Breast epithelium (tissue), 4 donors: ENCODE results near the gene WDSUB1. TPM values are rescaled to one million over a fixed set of nuclear protein-coding genes. Genes with fewer than 3 reads are reported as not detected.
A peak's percentile ranks its signal among the peaks of the same experiment; 100 is the strongest.

Experiments
- DNase-seq, 2 donors: peaks; one replicate each; pipeline ENCODE4 v3.0.0-alpha.2; 2019; ENCODE audit warnings: low spot score in 2 of 2
- H3K27ac ChIP-seq, 2 donors: fragments of 200-600 bp; sonication (generic) in 1 of 2; one replicate each; pipeline ENCODE4 v1.5.1; 2016 to 2019; ENCODE audit warnings: mild to moderate bottlenecking in 1 of 2
- H3K27me3 ChIP-seq, 2 donors: fragments of 200-600 bp; sonication (generic) in 1 of 2; one replicate each; pipeline versions ENCODE4 v1.5.1 to v1.6.0; 2017 to 2019; ENCODE audit warnings: control low read depth in 1 of 2, mild to moderate bottlenecking in 1 of 2
- H3K36me3 ChIP-seq: fragments of 200-600 bp; one replicate; pipeline ENCODE4 v1.5.1; 2019
- H3K4me1 ChIP-seq, 2 donors: fragments of 200-600 bp; sonication (generic); one replicate each; pipeline ENCODE4 v1.5.1; 2016 to 2019; ENCODE audit warnings: control low read depth in 1 of 2
- H3K4me3 ChIP-seq, 3 donors: fragments of 200-600 bp; sonication (generic); 1 replicate in 2 of 3; 2 replicates in 1 of 3; pipeline ENCODE4 v1.5.1; 2016 to 2019; ENCODE audit warnings: mild to moderate bottlenecking in 3 of 3, moderate library complexity in 2 of 3
- H3K9me3 ChIP-seq, 2 donors: fragments of 200-600 bp; sonication (generic) in 1 of 2; one replicate each; pipeline ENCODE4 v1.5.1; 2016 to 2019; ENCODE audit warnings: control low read depth in 1 of 2
- POLR2A ChIP-seq: fragments of 450-650 bp; IDR thresholded peaks from one replicate; pipeline ENCODE4 v1.6.1; 2016; ENCODE audit warnings: antibody characterized with exemption, mild to moderate bottlenecking, moderate library complexity
- POLR2AphosphoS5 ChIP-seq, 3 donors: sonication (generic); formaldehyde crosslinking; IDR thresholded peaks; one replicate each; pipeline ENCODE4 v1.6.1; 2017; ENCODE audit warnings: antibody characterized with exemption in 3 of 3
- intact Hi-C: fragments of 100-400 bp; cut with DNase I; formaldehyde crosslinking; loops from one replicate; pipeline ENCODE4 v1.15.1; 2023; ENCODE audit warnings: low total_unique reads
- total RNA-seq, 3 donors: library from RNA; depleted of rRNA; stranded (reverse); fragments of >200 nt; gene quantifications; one replicate each; pipeline ENCODE4 v1.1.0, GENCODE V29; 2016
- TF ChIP-seq, protein P1 (sequence below), 3 donors: fragments of 450-650 bp; IDR thresholded peaks; one replicate each; pipeline ENCODE4 v1.5.1; 2016 to 2017; ENCODE audit warnings: antibody characterized with exemption in 3 of 3, mild to moderate bottlenecking in 3 of 3, moderate library complexity in 3 of 3

Gene WDSUB1, protein sequence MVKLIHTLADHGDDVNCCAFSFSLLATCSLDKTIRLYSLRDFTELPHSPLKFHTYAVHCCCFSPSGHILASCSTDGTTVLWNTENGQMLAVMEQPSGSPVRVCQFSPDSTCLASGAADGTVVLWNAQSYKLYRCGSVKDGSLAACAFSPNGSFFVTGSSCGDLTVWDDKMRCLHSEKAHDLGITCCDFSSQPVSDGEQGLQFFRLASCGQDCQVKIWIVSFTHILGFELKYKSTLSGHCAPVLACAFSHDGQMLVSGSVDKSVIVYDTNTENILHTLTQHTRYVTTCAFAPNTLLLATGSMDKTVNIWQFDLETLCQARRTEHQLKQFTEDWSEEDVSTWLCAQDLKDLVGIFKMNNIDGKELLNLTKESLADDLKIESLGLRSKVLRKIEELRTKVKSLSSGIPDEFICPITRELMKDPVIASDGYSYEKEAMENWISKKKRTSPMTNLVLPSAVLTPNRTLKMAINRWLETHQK
- 10 to 100 TPM in 1 of 3 donors, 1 to 10 TPM in 2; 8.2 to 14.3 (median 8.8) TPM for total RNA-seq

DNA sequence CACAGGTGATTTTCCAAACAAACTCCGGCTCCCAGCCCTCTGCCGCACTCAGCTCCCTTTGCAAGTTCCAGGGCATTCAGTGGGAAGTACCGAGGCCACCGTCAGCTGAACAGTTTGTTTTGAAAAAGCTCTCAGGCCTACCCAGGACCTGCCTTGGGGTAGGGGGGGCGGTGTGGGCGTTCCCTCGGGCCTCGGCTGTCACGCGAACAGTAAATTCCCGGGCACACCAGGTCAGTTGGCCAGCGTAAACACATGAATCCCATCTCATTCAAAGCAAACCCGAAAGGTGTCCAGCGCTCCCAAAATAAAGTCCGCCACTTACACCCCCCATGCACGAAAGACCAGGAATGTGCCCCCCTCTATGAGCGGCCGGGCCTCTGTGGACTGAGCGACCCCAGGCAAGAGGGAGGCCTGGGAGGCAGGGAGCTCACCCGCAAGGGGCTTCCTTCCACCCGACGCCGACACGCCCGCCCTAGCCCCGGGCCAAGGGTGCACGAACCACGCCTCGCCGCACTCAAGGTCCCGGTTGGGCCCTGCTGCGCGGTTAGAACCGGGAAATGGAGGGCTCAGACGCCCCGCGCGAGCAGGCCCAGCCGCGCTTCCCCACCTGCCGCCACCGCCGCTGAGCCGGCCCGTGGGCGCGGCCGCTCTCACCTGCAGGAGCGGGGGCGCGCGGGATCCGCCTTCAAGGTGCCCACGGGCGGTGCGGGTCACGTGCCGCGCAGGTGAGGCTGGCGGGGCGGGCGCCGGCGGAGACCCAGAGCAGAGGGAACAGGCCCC lies at the start of gene WDSUB1:
TSS of gene WDSUB1 (minus strand) at position 775 of the 780 bp plus-strand sequence. CDS start 3,634 bp downstream, outside the sequence.
- Histone ChIP-seq H3K36me3 (no peaks in the 10 kb centered on the region), H3K4me3 (peak within 1 kb of the TSS; percentile 81 to 92 (median 90)), H3K9me3 (no peaks in the 10 kb centered on the region), H3K27me3 (no peaks in the 10 kb centered on the region), H3K4me1 (no peaks in the 10 kb centered on the region), H3K27ac (peak within 1 kb of the TSS; percentile 92 to 95)
- intact Hi-C loops = no loop called here
- TF ChIP-seq POLR2A = no peak
- peak in 2 of 3 donors; percentile 1 to 65 for TF ChIP-seq POLR2AphosphoS5 (IDR thresholded peaks at IDR 0.05)
- DNase-seq = peak; percentile 69 to 72

DNA sequence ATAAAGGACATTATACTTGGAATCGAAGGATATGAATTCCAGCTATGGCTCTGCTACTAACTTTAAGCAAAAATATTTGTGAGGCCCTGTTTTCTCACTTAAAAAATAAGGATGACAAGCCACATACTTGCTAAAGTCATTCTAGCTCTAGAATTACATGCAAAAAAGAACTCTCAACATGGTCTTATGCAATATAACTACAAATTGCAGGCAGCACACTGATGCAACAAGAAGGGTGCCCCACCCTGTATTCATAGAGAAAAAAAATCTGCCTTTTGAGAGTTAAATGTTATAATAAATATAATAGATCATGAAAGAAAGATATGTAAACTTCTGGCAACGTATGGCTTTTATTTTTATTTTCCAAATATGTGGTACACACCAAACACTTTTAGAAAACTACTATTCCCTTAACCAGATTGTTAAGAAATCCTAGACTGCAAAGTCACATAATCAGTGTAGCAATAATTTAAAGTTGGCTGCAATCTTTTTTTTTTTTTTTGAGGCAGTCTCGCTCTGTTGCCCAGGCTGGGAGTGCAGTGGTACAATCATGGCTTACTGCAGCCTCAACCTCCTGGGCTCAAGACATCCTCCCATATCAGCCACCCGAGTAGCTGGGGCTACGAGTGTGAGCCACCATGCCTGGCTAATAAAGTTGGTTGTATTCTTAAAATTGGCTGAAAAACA lies 40.2 kb upstream of the WDSUB1 start:
- no peak for DNase-seq
- Histone ChIP-seq H3K4me3 (no peak overlapping the region), H3K27me3 (no peaks in the 10 kb centered on the region), H3K36me3 (no peaks in the 10 kb centered on the region), H3K4me1 (no peaks in the 10 kb centered on the region), H3K9me3 (no peaks in the 10 kb centered on the region), H3K27ac (no peak overlapping the region)
- TF ChIP-seq POLR2A (no peak), POLR2AphosphoS5 (IDR thresholded peaks at IDR 0.05) (no peak)
- TF ChIP-seq, protein P1, sequence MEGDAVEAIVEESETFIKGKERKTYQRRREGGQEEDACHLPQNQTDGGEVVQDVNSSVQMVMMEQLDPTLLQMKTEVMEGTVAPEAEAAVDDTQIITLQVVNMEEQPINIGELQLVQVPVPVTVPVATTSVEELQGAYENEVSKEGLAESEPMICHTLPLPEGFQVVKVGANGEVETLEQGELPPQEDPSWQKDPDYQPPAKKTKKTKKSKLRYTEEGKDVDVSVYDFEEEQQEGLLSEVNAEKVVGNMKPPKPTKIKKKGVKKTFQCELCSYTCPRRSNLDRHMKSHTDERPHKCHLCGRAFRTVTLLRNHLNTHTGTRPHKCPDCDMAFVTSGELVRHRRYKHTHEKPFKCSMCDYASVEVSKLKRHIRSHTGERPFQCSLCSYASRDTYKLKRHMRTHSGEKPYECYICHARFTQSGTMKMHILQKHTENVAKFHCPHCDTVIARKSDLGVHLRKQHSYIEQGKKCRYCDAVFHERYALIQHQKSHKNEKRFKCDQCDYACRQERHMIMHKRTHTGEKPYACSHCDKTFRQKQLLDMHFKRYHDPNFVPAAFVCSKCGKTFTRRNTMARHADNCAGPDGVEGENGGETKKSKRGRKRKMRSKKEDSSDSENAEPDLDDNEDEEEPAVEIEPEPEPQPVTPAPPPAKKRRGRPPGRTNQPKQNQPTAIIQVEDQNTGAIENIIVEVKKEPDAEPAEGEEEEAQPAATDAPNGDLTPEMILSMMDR (IDR thresholded peaks at IDR 0.05) = no peak
- intact Hi-C loops = loop anchor here (2.0 kb wide), 1 partner anchor 48 kb away; no protein-coding TSS in a partner anchor

DNA sequence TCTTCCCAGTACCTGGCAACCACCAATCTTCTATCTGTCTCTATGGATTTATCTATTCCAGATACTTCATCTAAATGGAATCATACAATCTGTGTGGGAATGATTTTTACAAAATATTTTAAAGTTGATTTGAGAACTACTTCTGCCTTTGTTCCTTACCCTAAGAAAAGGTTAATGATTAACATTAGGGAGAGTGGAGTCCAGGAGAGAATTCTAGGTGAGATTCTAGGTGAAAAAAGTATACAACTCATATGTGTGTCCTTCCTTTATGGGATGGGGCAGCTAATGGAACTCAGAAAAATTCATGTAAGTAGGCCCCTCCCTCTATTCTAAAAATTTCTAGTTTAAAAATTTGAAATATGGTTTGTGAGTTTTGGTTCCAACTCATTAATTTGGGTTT lies 35.9 kb upstream of the WDSUB1 start:
- no peak for TF ChIP-seq POLR2A
- TF ChIP-seq, protein P1 (IDR thresholded peaks at IDR 0.05) = no peak
- no peak for TF ChIP-seq POLR2AphosphoS5 (IDR thresholded peaks at IDR 0.05)
- intact Hi-C loops = no loop called here
- no peaks in the 10 kb centered on the region for H3K4me1 ChIP-seq
- peaks cover 5% of the 10 kb centered on the region for H3K36me3 ChIP-seq
- no peak overlapping the region for H3K4me3 ChIP-seq
- no peak overlapping the region for H3K27ac ChIP-seq
- no peak for DNase-seq
- no peaks in the 10 kb centered on the region for H3K27me3 ChIP-seq
- no peaks in the 10 kb centered on the region for H3K9me3 ChIP-seq

DNA sequence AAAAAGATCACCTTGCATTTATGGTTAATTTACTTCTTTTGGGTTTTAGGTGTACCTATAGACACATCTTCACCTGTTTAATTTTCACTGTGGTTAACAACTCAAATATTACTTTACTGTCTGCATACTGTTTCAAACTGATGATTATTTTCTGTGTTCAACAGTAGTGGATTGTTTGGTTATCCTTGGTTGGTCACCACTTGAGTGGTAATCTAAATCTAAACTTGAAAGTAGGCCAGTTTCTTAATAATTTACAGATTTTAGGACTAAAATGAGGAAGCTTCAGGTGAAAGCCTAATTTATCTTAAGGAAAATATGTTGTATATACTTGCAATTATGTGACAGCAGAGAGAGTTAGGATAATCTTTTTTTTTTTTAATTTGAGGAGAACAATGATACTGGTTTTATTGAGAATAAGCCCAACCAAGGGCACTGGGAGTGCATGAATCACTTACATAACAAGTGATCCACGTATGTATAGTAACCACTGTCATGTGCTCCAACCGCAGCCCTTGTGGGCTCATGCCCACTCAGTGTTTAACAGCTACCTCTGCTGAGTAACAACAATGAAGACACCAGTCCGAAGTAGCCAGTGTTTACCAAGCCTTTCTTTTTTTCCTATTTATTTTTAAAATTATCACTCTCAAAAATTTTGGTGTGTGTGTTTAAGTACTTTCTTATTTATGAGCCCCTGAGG lies 31.0 kb upstream of the WDSUB1 start:
- Histone ChIP-seq H3K4me1 (no peaks in the 10 kb centered on the region), H3K36me3 (peaks cover 5% of the 10 kb centered on the region), H3K4me3 (no peak overlapping the region), H3K27ac (no peak overlapping the region), H3K27me3 (no peaks in the 10 kb centered on the region), H3K9me3 (no peaks in the 10 kb centered on the region)
- intact Hi-C loops = no loop called here
- no peak for DNase-seq
- TF ChIP-seq, protein P1 (IDR thresholded peaks at IDR 0.05) = no peak
- TF ChIP-seq POLR2AphosphoS5 (IDR thresholded peaks at IDR 0.05) (no peak), POLR2A (no peak)

DNA sequence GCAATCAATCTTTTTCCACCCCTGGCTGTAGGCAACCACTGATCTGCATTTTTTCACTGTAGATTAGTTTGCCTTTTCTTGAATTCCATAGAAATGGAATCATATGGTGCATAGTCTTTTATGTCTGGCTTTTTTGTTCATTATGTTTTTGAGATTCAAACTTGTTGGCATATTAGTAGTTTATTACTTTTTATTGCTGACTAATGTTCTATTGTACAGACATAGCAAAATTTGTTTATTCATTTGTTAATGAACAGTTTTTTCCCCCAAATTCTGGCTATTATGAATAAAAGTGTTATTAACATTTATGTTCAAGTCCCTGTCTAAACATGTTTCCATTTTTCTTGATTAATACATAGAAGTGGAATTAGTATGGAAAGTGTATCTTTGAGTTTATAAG lies 21.4 kb upstream of the WDSUB1 start:
- no peak overlapping the region for H3K27ac ChIP-seq
- no peaks in the 10 kb centered on the region for H3K4me1 ChIP-seq
- no peak for TF ChIP-seq POLR2AphosphoS5 (IDR thresholded peaks at IDR 0.05)
- TF ChIP-seq, protein P1 (IDR thresholded peaks at IDR 0.05) = no peak
- H3K4me3 ChIP-seq = no peak overlapping the region
- no peaks in the 10 kb centered on the region for H3K27me3 ChIP-seq
- H3K36me3 ChIP-seq = no peaks in the 10 kb centered on the region
- H3K9me3 ChIP-seq = no peaks in the 10 kb centered on the region
- DNase-seq = no peak
- intact Hi-C loops = no loop called here
